ENCODE data around the gene ARF6. TPM values are rescaled to one million over a fixed set of nuclear protein-coding genes. Genes with fewer than 3 reads are reported as not detected.

The ARF6 gene
- total RNA-seq, 1 donor from 2014 or later = 61.5 TPM

- peak; percentile 100 for TF ChIP-seq CTCF (IDR thresholded peaks at IDR 0.05)
- H3K27ac ChIP-seq = peak overlapping the region; percentile 97
- H3K9me3 ChIP-seq = no peaks in the 10 kb centered on the region
- no peaks in the 10 kb centered on the region for H3K36me3 ChIP-seq
- intact Hi-C loops (cut with DNase I) = loop anchor here (10.0 kb wide), 1 partner anchor 243 kb away; no protein-coding TSS in a partner anchor
- H3K27me3 ChIP-seq = no peaks in the 10 kb centered on the region
- peaks cover 14% of the 10 kb centered on the region for H3K4me1 ChIP-seq
- DNase-seq (peak; percentile 84), ATAC-seq (peak; percentile 85)
- peak overlapping the region; percentile 58 for H3K4me3 ChIP-seq
Observed at GRCh38 chr14:49862089-49862673, 30.7 kb upstream of the ARF6 start.

GRCh38 chr14:49863487-49864281 lies 29.2 kb upstream of the ARF6 start:
- Histone ChIP-seq H3K36me3 (no peaks in the 10 kb centered on the region), H3K4me3 (peak overlapping the region; percentile 58), H3K27ac (peak overlapping the region; percentile 97), H3K27me3 (no peaks in the 10 kb centered on the region), H3K9me3 (no peaks in the 10 kb centered on the region), H3K4me1 (peaks cover 17% of the 10 kb centered on the region)
- DNase-seq (no peak), ATAC-seq (no peak)
- intact Hi-C loops (cut with DNase I) = loop anchor here (10.0 kb wide), 1 partner anchor 241 kb away; no protein-coding TSS in a partner anchor
- no peak for TF ChIP-seq CTCF (IDR thresholded peaks at IDR 0.05)

- Histone ChIP-seq H3K9me3 (no peaks in the 10 kb centered on the region), H3K27ac (peak overlapping the region; percentile 44), H3K4me3 (no peak overlapping the region), H3K36me3 (no peaks in the 10 kb centered on the region), H3K4me1 (peaks cover 22% of the 10 kb centered on the region), H3K27me3 (no peaks in the 10 kb centered on the region)
- intact Hi-C loops (cut with DNase I) = loop anchor here (10.0 kb wide), 1 partner anchor 239 kb away; no protein-coding TSS in a partner anchor
- DNase-seq = peak; percentile 89
- TF ChIP-seq CTCF (IDR thresholded peaks at IDR 0.05) = peak; percentile 86
- ATAC-seq = no peak
Observed at GRCh38 chr14:49865431-49865859, 27.4 kb upstream of the ARF6 start.

- intact Hi-C loops (cut with DNase I) = loop anchor here (10.0 kb wide), 1 partner anchor 237 kb away; no protein-coding TSS in a partner anchor
- peak overlapping the region; percentile 74 for H3K4me3 ChIP-seq
- DNase-seq = peak; percentile 99
- peak overlapping the region; percentile 94 for H3K27ac ChIP-seq
- peak; percentile 98 for ATAC-seq
- no peaks in the 10 kb centered on the region for H3K36me3 ChIP-seq
- H3K4me1 ChIP-seq = peaks cover 22% of the 10 kb centered on the region
- H3K9me3 ChIP-seq = no peaks in the 10 kb centered on the region
- no peaks in the 10 kb centered on the region for H3K27me3 ChIP-seq
- no peak for TF ChIP-seq CTCF (IDR thresholded peaks at IDR 0.05)
Observed at GRCh38 chr14:49867831-49868719, 24.8 kb upstream of the ARF6 start.

GRCh38 chr14:49868720-49869114 lies 24.2 kb upstream of the ARF6 start:
- Histone ChIP-seq H3K36me3 (no peaks in the 10 kb centered on the region), H3K9me3 (no peaks in the 10 kb centered on the region), H3K27ac (peak overlapping the region; percentile 90), H3K27me3 (no peaks in the 10 kb centered on the region), H3K4me3 (peak overlapping the region; percentile 74), H3K4me1 (peaks cover 18% of the 10 kb centered on the region)
- no peak for TF ChIP-seq CTCF (IDR thresholded peaks at IDR 0.05)
- intact Hi-C loops (cut with DNase I) = loop anchor here (10.0 kb wide), 1 partner anchor 236 kb away; no protein-coding TSS in a partner anchor
- no peak for ATAC-seq
- DNase-seq = no peak
